HepG2 (cell line): ENCODE measurements around the gene TK1. TPM values are rescaled to one million over a fixed set of nuclear protein-coding genes. Genes with fewer than 3 reads are reported as not detected.

ENCODE experiments used
- AGO1 ChIP-seq: fragments of 200-400 bp; formaldehyde crosslinking; IDR thresholded peaks from 2 replicates; pipeline ENCODE4 v1.6.1; 2017; ENCODE audit warnings: mild to moderate bottlenecking, low read depth, low read length, moderate library complexity; ENCODE audit not compliant: poor library complexity, severe bottlenecking
- ATF4 ChIP-seq, 2 experiments: fragments of 450-650 bp in 1 of 2; sonication (generic) in 1 of 2; formaldehyde crosslinking; IDR thresholded peaks; 2 replicates each; pipeline versions ENCODE4 v1.5.0 to v1.8.0; 2020 to 2022; ENCODE audit warnings: mild to moderate bottlenecking in 1 of 2, missing genetic modification reagents in 1 of 2
- FOXO1 ChIP-seq: sonication (generic); formaldehyde crosslinking; IDR thresholded peaks from 2 replicates; pipeline ENCODE4 v1.4.0; 2020; ENCODE audit warnings: missing genetic modification reagents
- KLF16 ChIP-seq, 2 experiments: sonication (generic) in 1 of 2; formaldehyde crosslinking in 1 of 2; IDR thresholded peaks; 2 replicates each; pipeline versions ENCODE4 v1.6.1 to v1.8.0; 2016 to 2023; ENCODE audit warnings: missing genetic modification reagents in 2 of 2, missing compliant biosample characterization in 1 of 2
- NFE2L1 ChIP-seq: sonication (generic); formaldehyde crosslinking; IDR thresholded peaks from 2 replicates; pipeline ENCODE4 v1.4.0; 2020; ENCODE audit warnings: missing genetic modification reagents, mild to moderate bottlenecking, borderline replicate concordance
- NFE2L2 ChIP-seq: fragments of 150-350 bp; IDR thresholded peaks from 2 replicates; pipeline ENCODE4 v1.6.1; 2014; ENCODE audit warnings: low read length
- PHF21A ChIP-seq: sonication (generic); formaldehyde crosslinking; IDR thresholded peaks from 2 replicates; pipeline ENCODE4 v1.5.0; 2020; ENCODE audit warnings: mild to moderate bottlenecking, missing genetic modification reagents
- RAD21 ChIP-seq: fragments of 450-650 bp; formaldehyde crosslinking; IDR thresholded peaks from 2 replicates; pipeline ENCODE4 v1.5.0; 2020; ENCODE audit warnings: mild to moderate bottlenecking
- RBFOX2 ChIP-seq: fragments of 200-400 bp; formaldehyde crosslinking; IDR thresholded peaks from 2 replicates; pipeline ENCODE4 v1.6.1; 2017; ENCODE audit warnings: low read depth, mild to moderate bottlenecking, low read length
- STAG1 ChIP-seq: sonication (generic); formaldehyde crosslinking; IDR thresholded peaks from 2 replicates; pipeline ENCODE4 v1.4.0; 2020; ENCODE audit warnings: missing genetic modification reagents
- STAT5B ChIP-seq: sonication (generic); formaldehyde crosslinking; IDR thresholded peaks from 2 replicates; pipeline ENCODE4 v1.4.0; 2020; ENCODE audit warnings: missing genetic modification reagents
- XRCC5 ChIP-seq: fragments of 200-400 bp; formaldehyde crosslinking; optimal IDR thresholded peaks from 2 replicates; pipeline ENCODE3; 2017; ENCODE audit warnings: mild to moderate bottlenecking, low read length
- ZBTB1 ChIP-seq: sonication (generic); formaldehyde crosslinking; IDR thresholded peaks from 2 replicates; pipeline ENCODE4 v1.4.0; 2020; ENCODE audit warnings: missing genetic modification reagents, borderline replicate concordance
- ZNF281 ChIP-seq: sonication (generic); formaldehyde crosslinking; IDR thresholded peaks from 2 replicates; pipeline ENCODE4 v1.4.0; 2020; ENCODE audit warnings: missing genetic modification reagents, borderline replicate concordance
- ZNF354B ChIP-seq: sonication (generic); formaldehyde crosslinking; IDR thresholded peaks from 2 replicates; pipeline ENCODE4 v1.8.0; 2022; ENCODE audit warnings: mild to moderate bottlenecking, missing genetic modification reagents
- ZNF768 ChIP-seq: sonication (generic); formaldehyde crosslinking; IDR thresholded peaks from 2 replicates; pipeline ENCODE4 v1.4.0; 2020; ENCODE audit warnings: missing genetic modification reagents
- polyA plus RNA-seq, 8 experiments: library from polyadenylated mRNA; depleted of rRNA in 3 of 8; stranded (reverse) in 7 of 8; unstranded in 1 of 8; fragments of >200 nt; fragmentation: Illumina TruSeq in 4 of 8; extraction: Trizol in 4 of 8; gene quantifications; 2 replicates each; pipeline versions ENCODE4 v1.2.1 to v1.2.3, GENCODE V29; 2011 to 2016; ENCODE audit warnings: low read depth in 4 of 8, missing spikeins in 1 of 8, mixed read lengths in 1 of 8; ENCODE audit not compliant: insufficient read depth in 1 of 8
- total RNA-seq, 5 experiments: library from RNA; depleted of rRNA; stranded (reverse); fragments of >200 nt; fragmentation: Illumina TruSeq; extraction: Trizol; gene quantifications; 2 replicates each; pipeline ENCODE4 v1.2.3, GENCODE V29; 2016; ENCODE audit warnings: low read depth in 1 of 5
- TF ChIP-seq, protein P1 (sequence below): sonication (generic); formaldehyde crosslinking; IDR thresholded peaks from 2 replicates; pipeline ENCODE4 v1.4.0; 2020; ENCODE audit warnings: missing genetic modification reagents
- TF ChIP-seq, protein P2 (sequence below), 2 experiments: sonication (generic) in 1 of 2; formaldehyde crosslinking in 1 of 2; IDR thresholded peaks; 2 replicates each; pipeline versions ENCODE4 v1.6.1 to v1.9.0; 2014 to 2022; ENCODE audit warnings: antibody characterized with exemption in 1 of 2, borderline replicate concordance in 1 of 2, inconsistent platforms in 1 of 2, low read depth in 1 of 2, missing genetic modification reagents in 1 of 2

Gene TK1
- total and polyA plus RNA-seq, 2 of the 13 experiments (the other 11 are each of a cell fraction or from before 2014, with no cell fraction given): 45.0 to 96.0 TPM

DNA sequence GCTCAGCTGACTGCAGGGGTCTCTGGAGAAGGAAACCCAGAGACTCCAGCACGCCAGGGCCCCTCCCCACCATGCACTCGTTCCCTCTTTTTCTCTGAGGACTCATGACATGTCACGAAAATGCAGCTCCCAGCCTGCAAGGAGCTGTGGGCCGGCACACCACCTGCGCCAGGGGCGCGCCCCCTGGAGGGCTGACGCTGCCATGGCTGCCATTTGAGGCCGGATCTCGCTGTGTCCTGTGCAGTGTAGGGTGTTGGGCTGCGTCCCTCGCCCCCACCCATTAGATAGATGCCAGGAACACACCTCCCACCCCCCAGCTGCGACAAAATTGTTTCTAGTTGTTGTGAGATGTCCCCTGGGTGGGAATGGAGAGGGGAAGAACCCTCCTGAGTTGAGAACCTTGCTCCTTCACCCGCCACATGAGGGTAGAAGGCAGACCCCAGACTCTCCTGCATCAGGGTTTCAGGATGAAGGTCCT, 10.3 kb downstream of the TK1 start (continued):
- peak; percentile 16; the same call in 1 of the 2 replicates for TF ChIP-seq ZNF281 (CRISPR knock-in tag)
- TF ChIP-seq ZNF354B (CRISPR knock-in tag): no peak
- TF ChIP-seq ATF4 (CRISPR knock-in tag; IDR thresholded peaks at IDR 0.05): no peak
- TF ChIP-seq STAG1 (CRISPR knock-in tag): peak; percentile 71
- TF ChIP-seq RBFOX2: peak; percentile 56
- TF ChIP-seq, protein P1, sequence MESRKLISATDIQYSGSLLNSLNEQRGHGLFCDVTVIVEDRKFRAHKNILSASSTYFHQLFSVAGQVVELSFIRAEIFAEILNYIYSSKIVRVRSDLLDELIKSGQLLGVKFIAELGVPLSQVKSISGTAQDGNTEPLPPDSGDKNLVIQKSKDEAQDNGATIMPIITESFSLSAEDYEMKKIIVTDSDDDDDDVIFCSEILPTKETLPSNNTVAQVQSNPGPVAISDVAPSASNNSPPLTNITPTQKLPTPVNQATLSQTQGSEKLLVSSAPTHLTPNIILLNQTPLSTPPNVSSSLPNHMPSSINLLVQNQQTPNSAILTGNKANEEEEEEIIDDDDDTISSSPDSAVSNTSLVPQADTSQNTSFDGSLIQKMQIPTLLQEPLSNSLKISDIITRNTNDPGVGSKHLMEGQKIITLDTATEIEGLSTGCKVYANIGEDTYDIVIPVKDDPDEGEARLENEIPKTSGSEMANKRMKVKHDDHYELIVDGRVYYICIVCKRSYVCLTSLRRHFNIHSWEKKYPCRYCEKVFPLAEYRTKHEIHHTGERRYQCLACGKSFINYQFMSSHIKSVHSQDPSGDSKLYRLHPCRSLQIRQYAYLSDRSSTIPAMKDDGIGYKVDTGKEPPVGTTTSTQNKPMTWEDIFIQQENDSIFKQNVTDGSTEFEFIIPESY (CRISPR knock-in tag): peak; percentile 93
- TF ChIP-seq NFE2L1 (CRISPR knock-in tag): no peak
- peak; percentile 63 for TF ChIP-seq XRCC5
- no peak for TF ChIP-seq KLF16 (CRISPR knock-in tag; IDR thresholded peaks at IDR 0.05)
- peak; percentile 36; the same call in 1 of the 2 replicates for TF ChIP-seq ZNF768 (CRISPR knock-in tag)
- TF ChIP-seq NFE2L2: no peak
- TF ChIP-seq FOXO1 (CRISPR knock-in tag): no peak
- TF ChIP-seq AGO1: peak; percentile 55
- TF ChIP-seq STAT5B (CRISPR knock-in tag): no peak
- TF ChIP-seq, protein P2, sequence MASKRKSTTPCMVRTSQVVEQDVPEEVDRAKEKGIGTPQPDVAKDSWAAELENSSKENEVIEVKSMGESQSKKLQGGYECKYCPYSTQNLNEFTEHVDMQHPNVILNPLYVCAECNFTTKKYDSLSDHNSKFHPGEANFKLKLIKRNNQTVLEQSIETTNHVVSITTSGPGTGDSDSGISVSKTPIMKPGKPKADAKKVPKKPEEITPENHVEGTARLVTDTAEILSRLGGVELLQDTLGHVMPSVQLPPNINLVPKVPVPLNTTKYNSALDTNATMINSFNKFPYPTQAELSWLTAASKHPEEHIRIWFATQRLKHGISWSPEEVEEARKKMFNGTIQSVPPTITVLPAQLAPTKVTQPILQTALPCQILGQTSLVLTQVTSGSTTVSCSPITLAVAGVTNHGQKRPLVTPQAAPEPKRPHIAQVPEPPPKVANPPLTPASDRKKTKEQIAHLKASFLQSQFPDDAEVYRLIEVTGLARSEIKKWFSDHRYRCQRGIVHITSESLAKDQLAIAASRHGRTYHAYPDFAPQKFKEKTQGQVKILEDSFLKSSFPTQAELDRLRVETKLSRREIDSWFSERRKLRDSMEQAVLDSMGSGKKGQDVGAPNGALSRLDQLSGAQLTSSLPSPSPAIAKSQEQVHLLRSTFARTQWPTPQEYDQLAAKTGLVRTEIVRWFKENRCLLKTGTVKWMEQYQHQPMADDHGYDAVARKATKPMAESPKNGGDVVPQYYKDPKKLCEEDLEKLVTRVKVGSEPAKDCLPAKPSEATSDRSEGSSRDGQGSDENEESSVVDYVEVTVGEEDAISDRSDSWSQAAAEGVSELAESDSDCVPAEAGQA (IDR thresholded peaks at IDR 0.05; ENCODE audit: low read depth): peak; percentile 53; the same call in 1 of the 2 replicates
- TF ChIP-seq, protein P2 (CRISPR knock-in tag; IDR thresholded peaks at IDR 0.05; ENCODE audit: borderline replicate concordance): no peak
- peak; percentile 67 for TF ChIP-seq RAD21 (CRISPR knock-in tag)
- no peak for TF ChIP-seq ZBTB1 (CRISPR knock-in tag)
- no peak for TF ChIP-seq PHF21A (CRISPR knock-in tag)
